IPS DF 19.7 (cell line): ENCODE results near the gene GINM1.

Experiments used
- DNase-seq: peaks from one replicate; pipeline ENCODE4 v3.0.0-alpha.2; 2013; ENCODE audit warnings: low read depth, low spot score

Gene GINM1

GRCh38 chr6:149593408-149593807 lies 27.2 kb downstream of the GINM1 start:
- DNase-seq, result no peak

GRCh38 chr6:149600508-149600907 lies 34.3 kb downstream of the GINM1 start:
- DNase-seq, result no peak

GRCh38 chr6:149608381-149608982 lies 42.3 kb downstream of the GINM1 start:
- DNase-seq, result no peak

GRCh38 chr6:149614337-149614736 lies 48.2 kb downstream of the GINM1 start:
- DNase-seq, result no peak

- DNase-seq, result no peak
Observed at GRCh38 chr6:149615805-149616204, 49.6 kb downstream of the GINM1 start.

- no peak for DNase-seq
Observed at GRCh38 chr6:149627672-149628071, 61.5 kb downstream of the GINM1 start.

- no peak for DNase-seq
Observed at GRCh38 chr6:149628875-149629510, 62.8 kb downstream of the GINM1 start.

- DNase-seq, result no peak
Observed at GRCh38 chr6:149634315-149634714, 68.1 kb downstream of the GINM1 start.

GRCh38 chr6:149636124-149636523 lies 69.9 kb downstream of the GINM1 start:
- DNase-seq, result no peak
